SKM-1 treated with dmso at 0.1 percent for 144 hours (cell line): ENCODE measurements around the gene ARHGEF7.
"Not testable (repeated sequence)": the region's sequence is repeated elsewhere in the genome, so short reads cannot be mapped to it uniquely, and the experiment has no call there.

ENCODE experiments used
- DNase-seq: peaks from one replicate; lab custom pipeline; 2025; ENCODE audit not compliant: unreplicated experiment; lab: John Stamatoyannopoulos, UW

Gene ARHGEF7

GRCh38 chr13:111115061-111115964 is at the start of gene ARHGEF7:
Gene ARHGEF7 (plus strand): TSS chr13:111115310. CDS start chr13:111115527, 217 bp downstream.
- DNase-seq = no peak

- no peak for DNase-seq
Observed at GRCh38 chr13:111065698-111066097, 49.4 kb upstream of the ARHGEF7 start.

DNA sequence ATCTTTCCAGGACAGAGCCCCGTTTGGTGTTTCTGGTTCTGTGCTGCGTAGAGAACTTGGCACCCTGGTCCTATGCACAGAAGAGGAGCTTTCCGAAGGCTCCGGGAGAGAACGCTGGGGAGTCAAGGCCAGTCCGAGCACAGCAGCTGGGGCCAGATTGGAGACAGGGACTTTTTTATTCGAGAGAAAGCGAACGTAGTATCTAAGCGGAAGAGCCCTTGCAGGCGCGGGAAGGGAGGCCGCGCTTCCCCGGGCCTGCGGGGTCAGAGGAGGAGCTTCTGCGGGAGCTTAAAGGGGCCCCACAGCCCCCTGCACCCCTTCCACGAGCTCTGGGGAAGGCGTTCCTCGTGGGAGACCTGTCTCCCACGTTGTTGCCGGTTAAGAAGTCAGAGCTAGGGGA is 48.6 kb upstream of the ARHGEF7 start:
- no peak for DNase-seq

DNA sequence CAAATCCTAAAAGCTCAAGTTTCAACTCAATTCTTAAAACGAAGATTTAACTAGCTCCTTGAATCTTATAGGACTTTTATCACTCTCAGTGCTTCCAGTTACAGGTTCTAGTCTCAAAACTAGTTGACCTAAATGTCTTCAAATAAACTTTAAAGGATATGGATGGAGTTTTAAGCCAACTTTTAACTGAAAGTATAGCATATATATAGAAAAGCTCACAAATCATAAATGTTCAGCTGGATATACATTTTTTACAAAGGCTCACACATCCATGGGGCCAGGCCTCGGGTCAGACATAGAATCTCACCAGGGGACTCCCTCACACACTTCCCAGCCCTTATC is 47.1 kb upstream of the ARHGEF7 start:
- DNase-seq = no peak

DNA sequence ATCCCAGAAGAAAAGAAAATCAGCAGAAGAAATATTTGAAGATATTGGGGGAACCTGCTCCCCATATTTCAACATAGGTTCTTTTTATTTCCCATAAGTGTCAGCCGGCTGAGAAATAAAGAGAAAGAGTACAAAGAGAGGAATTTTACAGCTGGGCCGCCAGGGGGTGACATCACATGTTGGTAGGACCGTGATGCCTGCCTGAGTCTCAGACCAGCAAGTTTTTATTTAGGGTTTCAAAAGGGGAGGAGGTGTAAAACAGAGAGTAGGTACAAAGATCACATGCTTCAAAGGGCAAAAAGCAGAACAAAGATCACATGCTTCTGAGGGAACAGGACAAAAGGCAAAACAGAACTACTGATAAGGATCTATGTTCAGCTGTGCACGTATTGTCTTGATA is 44.0 kb upstream of the ARHGEF7 start:
- not testable (repeated sequence) for DNase-seq

GRCh38 chr13:111071526-111071925 is 43.6 kb upstream of the ARHGEF7 start:
- DNase-seq = not testable (repeated sequence)

DNA sequence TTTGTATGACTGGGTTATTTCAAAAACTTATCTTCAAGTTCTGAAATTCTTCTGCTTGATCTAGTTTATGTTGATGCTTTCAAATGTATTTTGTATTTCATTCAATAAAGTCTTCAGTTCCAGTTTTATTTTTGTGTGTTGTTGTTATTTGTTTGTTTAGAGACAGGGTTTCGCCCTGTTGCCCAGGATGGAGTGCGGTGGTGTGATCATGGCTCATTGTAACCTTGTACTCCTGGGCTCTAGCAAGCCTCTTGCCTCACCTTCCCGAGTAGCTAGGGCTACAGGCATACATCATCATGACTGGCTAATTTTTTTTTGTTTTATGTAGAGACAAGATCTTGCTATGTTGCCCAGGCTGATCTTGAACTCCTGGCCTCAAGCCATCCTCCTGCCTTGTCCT is 40.3 kb upstream of the ARHGEF7 start:
- no peak for DNase-seq

- DNase-seq = no peak
Observed at GRCh38 chr13:111076155-111077013, 38.7 kb upstream of the ARHGEF7 start.

GRCh38 chr13:111079375-111079774 is 35.7 kb upstream of the ARHGEF7 start:
- no peak for DNase-seq

- DNase-seq = no peak
Observed at GRCh38 chr13:111080642-111081041, 34.5 kb upstream of the ARHGEF7 start.

GRCh38 chr13:111082240-111082639 is 32.9 kb upstream of the ARHGEF7 start:
- no peak for DNase-seq

GRCh38 chr13:111082769-111083168 is 32.3 kb upstream of the ARHGEF7 start:
- DNase-seq = not testable (repeated sequence)

DNA sequence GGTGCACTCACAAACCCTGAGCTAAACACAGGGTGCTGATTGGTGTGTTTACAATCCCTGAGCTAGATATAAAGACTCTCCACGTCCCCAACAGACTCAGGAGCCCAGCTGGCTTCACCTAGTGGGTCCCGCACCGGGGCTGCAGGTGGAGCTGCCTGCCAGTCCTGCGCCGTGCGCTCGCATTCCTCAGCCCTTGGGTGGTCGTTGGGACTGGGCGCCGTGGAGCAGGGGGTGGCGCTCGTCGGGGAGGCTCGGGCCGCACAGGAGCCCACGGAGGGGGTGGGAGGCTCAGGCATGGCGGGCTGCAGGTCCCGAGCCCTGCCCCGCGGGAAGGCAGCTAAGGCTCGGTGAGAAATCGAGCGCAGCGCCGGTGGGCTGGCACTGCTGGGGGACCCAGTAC is 31.4 kb upstream of the ARHGEF7 start:
- DNase-seq = not testable (repeated sequence)

- DNase-seq = no peak
Observed at GRCh38 chr13:111090169-111090568, 24.9 kb upstream of the ARHGEF7 start.

GRCh38 chr13:111092685-111093084 is 22.4 kb upstream of the ARHGEF7 start:
- no peak for DNase-seq

DNA sequence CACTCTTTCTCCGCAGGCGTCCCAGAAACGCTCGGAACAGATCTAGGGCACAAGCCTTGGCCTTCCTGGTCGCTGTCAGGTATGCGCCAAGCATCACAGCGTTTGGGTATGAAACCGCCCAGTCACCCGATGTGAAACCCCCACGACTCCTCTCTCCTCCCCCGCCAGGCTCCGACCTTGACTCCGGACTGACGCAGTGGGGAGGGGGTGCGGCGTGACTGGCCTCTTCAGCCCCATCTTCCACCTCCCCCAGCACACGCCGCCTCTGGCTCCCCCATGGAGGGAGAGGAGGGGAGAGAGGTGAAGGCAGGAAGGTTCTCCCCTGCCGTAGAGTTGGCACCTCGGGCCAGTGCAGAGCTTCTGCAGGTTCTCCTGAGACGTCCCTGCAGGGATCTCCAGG is 22.0 kb upstream of the ARHGEF7 start:
- no peak for DNase-seq

DNA sequence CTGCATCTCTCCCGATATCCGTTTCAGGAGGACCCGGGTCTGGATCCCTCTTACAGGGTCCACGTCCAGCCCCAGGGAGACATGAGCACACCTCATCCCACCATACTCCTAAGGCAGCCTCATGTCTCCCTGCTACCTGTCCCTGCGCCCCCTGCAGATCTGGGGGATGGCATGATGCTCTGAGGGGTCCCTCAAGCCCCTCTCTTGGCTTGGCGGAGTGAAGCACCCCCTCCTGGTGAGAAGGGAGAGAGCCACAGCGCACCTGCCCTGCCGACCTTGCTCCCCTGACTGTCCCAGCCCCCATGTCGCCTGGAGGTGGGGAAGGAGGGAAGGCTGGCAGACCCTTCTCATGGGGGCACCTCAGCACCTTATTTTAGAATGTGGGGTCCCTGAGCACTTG is 21.5 kb upstream of the ARHGEF7 start:
- no peak for DNase-seq

GRCh38 chr13:111095031-111095840 is 19.9 kb upstream of the ARHGEF7 start:
- no peak for DNase-seq

GRCh38 chr13:111095911-111096501 is 19.1 kb upstream of the ARHGEF7 start:
- no peak for DNase-seq

GRCh38 chr13:111099290-111099689 is 15.8 kb upstream of the ARHGEF7 start:
- DNase-seq = no peak

DNA sequence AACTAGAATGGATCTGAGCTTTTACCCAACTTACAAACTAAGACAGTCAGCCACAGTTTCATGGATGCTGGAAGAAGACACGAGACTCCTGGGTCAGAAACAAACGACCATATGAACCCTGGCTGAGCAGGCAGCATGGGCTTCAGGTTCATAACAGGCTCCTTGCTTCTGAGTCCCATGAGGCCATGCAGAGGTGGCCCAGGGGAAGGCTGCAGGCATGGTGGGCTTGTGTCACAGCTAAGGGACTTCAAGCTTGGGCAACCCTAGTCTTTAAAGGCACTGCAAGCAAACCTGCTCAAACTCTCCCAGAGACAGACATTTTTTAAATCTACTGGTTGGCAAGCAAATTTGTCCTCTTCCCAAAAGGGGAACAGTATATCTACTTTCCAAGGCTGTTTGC is 5.1 kb upstream of the ARHGEF7 start:
- DNase-seq = no peak
